ENCODE measurements around the gene TOR1A.
"Not testable (repeated sequence)": the region's sequence is repeated elsewhere in the genome, so short reads cannot be mapped to it uniquely, and the experiment has no call there.

Gene TOR1A

GRCh38 chr9:129778469-129778868 is 45.5 kb downstream of the TOR1A start:
- Mint-ChIP-seq H3K9me3 (no peaks in the 10 kb centered on the region), H3K36me3 (ENCODE audit: insufficient read depth) (peaks cover 6% of the 10 kb centered on the region), H3K4me3 (no peak overlapping the region), H3K27me3 (peaks cover 14 to 15% of the 10 kb centered on the region in 2 donors), H3K27ac (no peak overlapping the region), H3K4me1 (ENCODE audit: low read depth in 2 of 2) (peaks cover 8 to 10% of the 10 kb centered on the region in 2 donors)
- ATAC-seq (replicated peaks) (no peak), DNase-seq (no peak)

- DNase-seq = no peak
These were observed 46.2 kb downstream of the TOR1A start for GRCh38 chr9:129777769-129778130.

GRCh38 chr9:129776938-129777768 is 46.8 kb downstream of the TOR1A start:
- DNase-seq = peak; percentile 10 to 49 (median 37)
- ATAC-seq (replicated peaks) = peak; percentile 84

More at GRCh38 chr9:129777769-129778130, 46.2 kb downstream of the TOR1A start:
- Mint-ChIP-seq H3K4me1 (ENCODE audit: low read depth in 2 of 2) (peaks cover 8 to 10% of the 10 kb centered on the region in 2 donors), H3K27ac (peak overlapping the region in 1 of 2 donors; percentile 75), H3K4me3 (peak overlapping the region in 1 of 2 donors; percentile 25), H3K9me3 (no peaks in the 10 kb centered on the region), H3K27me3 (peaks cover 12 to 15% of the 10 kb centered on the region in 2 donors), H3K36me3 (ENCODE audit: insufficient read depth) (peaks cover 6% of the 10 kb centered on the region)
- no peak for ATAC-seq (replicated peaks)

GRCh38 chr9:129776566-129776937 is 47.4 kb downstream of the TOR1A start:
- Mint-ChIP-seq H3K4me1 (ENCODE audit: low read depth in 2 of 2) (peaks cover 8 to 10% of the 10 kb centered on the region in 2 donors), H3K27ac (peak overlapping the region in 1 of 2 donors; percentile 66), H3K27me3 (peaks cover 12 to 15% of the 10 kb centered on the region in 2 donors), H3K36me3 (ENCODE audit: insufficient read depth) (peaks cover 6% of the 10 kb centered on the region), H3K4me3 (no peak overlapping the region), H3K9me3 (no peaks in the 10 kb centered on the region)
- ATAC-seq (replicated peaks) (no peak), DNase-seq (no peak)

More at GRCh38 chr9:129776938-129777768, 46.8 kb downstream of the TOR1A start:
- Mint-ChIP-seq H3K4me1 (ENCODE audit: low read depth in 2 of 2) (peaks cover 8 to 10% of the 10 kb centered on the region in 2 donors), H3K4me3 (peak overlapping the region in 1 of 2 donors; percentile 25), H3K27me3 (peaks cover 12 to 15% of the 10 kb centered on the region in 2 donors), H3K27ac (peak overlapping the region; percentile 66 to 75), H3K9me3 (no peaks in the 10 kb centered on the region), H3K36me3 (ENCODE audit: insufficient read depth) (peaks cover 6% of the 10 kb centered on the region)

- peaks cover 12 to 15% of the 10 kb centered on the region in 2 donors for H3K27me3 Mint-ChIP-seq
- not testable (repeated sequence) for H3K4me1 Mint-ChIP-seq (ENCODE audit: low read depth in 2 of 2); H3K27ac Mint-ChIP-seq; H3K36me3 Mint-ChIP-seq (ENCODE audit: insufficient read depth); H3K9me3 Mint-ChIP-seq; H3K4me3 Mint-ChIP-seq; DNase-seq; ATAC-seq (replicated peaks)
These were observed 47.8 kb downstream of the TOR1A start for GRCh38 chr9:129776096-129776495.

GRCh38 chr9:129775448-129775798 is 48.5 kb downstream of the TOR1A start:
- H3K36me3 Mint-ChIP-seq (ENCODE audit: insufficient read depth) = peaks cover 6% of the 10 kb centered on the region
- ATAC-seq (replicated peaks) = no peak
- no peaks in the 10 kb centered on the region for H3K9me3 Mint-ChIP-seq
- DNase-seq = no peak
- H3K27ac Mint-ChIP-seq = no peak overlapping the region
- peaks cover 8 to 10% of the 10 kb centered on the region in 2 donors for H3K4me1 Mint-ChIP-seq (ENCODE audit: low read depth in 2 of 2)
- no peak overlapping the region for H3K4me3 Mint-ChIP-seq
- peaks cover 12 to 15% of the 10 kb centered on the region in 2 donors for H3K27me3 Mint-ChIP-seq

GRCh38 chr9:129774791-129775447 is 49.0 kb downstream of the TOR1A start:
- no peak for ATAC-seq (replicated peaks)
- Mint-ChIP-seq H3K36me3 (ENCODE audit: insufficient read depth) (peaks cover 6% of the 10 kb centered on the region), H3K9me3 (no peaks in the 10 kb centered on the region), H3K27ac (no peak overlapping the region), H3K4me3 (no peak overlapping the region), H3K4me1 (ENCODE audit: low read depth in 2 of 2) (peaks cover 8 to 10% of the 10 kb centered on the region in 2 donors), H3K27me3 (peaks cover 12 to 15% of the 10 kb centered on the region in 2 donors)
- DNase-seq = no peak

GRCh38 chr9:129773262-129774048 is 50.5 kb downstream of the TOR1A start:
- Mint-ChIP-seq H3K4me3 (no peak overlapping the region), H3K36me3 (ENCODE audit: insufficient read depth) (peaks cover 6% of the 10 kb centered on the region), H3K27me3 (peaks cover 13 to 17% of the 10 kb centered on the region in 2 donors), H3K4me1 (ENCODE audit: low read depth in 2 of 2) (peaks cover 8 to 10% of the 10 kb centered on the region in 2 donors), H3K27ac (no peak overlapping the region), H3K9me3 (no peaks in the 10 kb centered on the region)
- no peak for DNase-seq
- ATAC-seq (replicated peaks) = peak; percentile 36

- H3K27ac Mint-ChIP-seq = no peak overlapping the region
These were observed 53.2 kb downstream of the TOR1A start for GRCh38 chr9:129770741-129771140.

GRCh38 chr9:129769669-129770068 is 54.3 kb downstream of the TOR1A start:
- Mint-ChIP-seq H3K4me3 (no peak overlapping the region), H3K27ac (no peak overlapping the region), H3K9me3 (no peaks in the 10 kb centered on the region), H3K4me1 (ENCODE audit: low read depth in 2 of 2) (no peaks in the 10 kb centered on the region), H3K36me3 (ENCODE audit: insufficient read depth) (no peaks in the 10 kb centered on the region), H3K27me3 (peaks cover 8 to 13% of the 10 kb centered on the region in 2 donors)
- DNase-seq = no peak
- ATAC-seq (replicated peaks) = no peak

More at GRCh38 chr9:129770741-129771140, 53.2 kb downstream of the TOR1A start:
- peaks cover 8 to 13% of the 10 kb centered on the region in 2 donors for H3K27me3 Mint-ChIP-seq
- no peak for ATAC-seq (replicated peaks)
- H3K4me3 Mint-ChIP-seq = no peak overlapping the region
- H3K9me3 Mint-ChIP-seq = no peaks in the 10 kb centered on the region
- H3K36me3 Mint-ChIP-seq (ENCODE audit: insufficient read depth) = no peaks in the 10 kb centered on the region
- no peak for DNase-seq
- no peaks in the 10 kb centered on the region for H3K4me1 Mint-ChIP-seq (ENCODE audit: low read depth in 2 of 2)

GRCh38 chr9:129768486-129768885 is 55.5 kb downstream of the TOR1A start:
- Mint-ChIP-seq H3K4me3 (no peak overlapping the region), H3K27me3 (peaks cover 8 to 13% of the 10 kb centered on the region in 2 donors), H3K9me3 (no peaks in the 10 kb centered on the region), H3K27ac (no peak overlapping the region), H3K4me1 (ENCODE audit: low read depth in 2 of 2) (no peaks in the 10 kb centered on the region), H3K36me3 (ENCODE audit: insufficient read depth) (no peaks in the 10 kb centered on the region)
- no peak for ATAC-seq (replicated peaks)
- DNase-seq = no peak

GRCh38 chr9:129765764-129766317 is 58.1 kb downstream of the TOR1A start:
- Mint-ChIP-seq H3K27ac (no peak overlapping the region), H3K4me1 (ENCODE audit: low read depth in 2 of 2) (no peaks in the 10 kb centered on the region), H3K36me3 (ENCODE audit: insufficient read depth) (no peaks in the 10 kb centered on the region), H3K27me3 (peaks cover 8 to 13% of the 10 kb centered on the region in 2 donors), H3K4me3 (no peak overlapping the region), H3K9me3 (no peaks in the 10 kb centered on the region)
- DNase-seq (no peak), ATAC-seq (replicated peaks) (no peak)
